Activated naive CD4-positive, alpha-beta T cell treated with anti-CD3 and anti-CD28 coated beads for 36 hours (primary cell): ENCODE data around the gene KPTN. TPM values are rescaled to one million over a fixed set of nuclear protein-coding genes. Genes with fewer than 3 reads are reported as not detected.

Experiments
- total RNA-seq, 2 experiments: library from RNA; stranded (reverse); gene quantifications; one replicate each; pipeline ENCODE4 v1.2.3, GENCODE V29; 2021

Gene KPTN
- total RNA-seq, 2 experiments from 2014 or later = 14.2 to 15.5 TPM

Other genes starting within 250 kb of the KPTN start
- gene CCDC9, start 227.7 kb downstream of the KPTN start, total RNA-seq = 10 to 100 TPM; 43.6 to 47.7 TPM
- gene INAFM1, start 209.3 kb downstream of the KPTN start, total RNA-seq = 10 to 100 TPM; 18.7 to 19.9 TPM
- under 1 TPM in 1 of 2 experiments, not detected in 1; 0.19 TPM for gene C5AR1, start 174.4 kb downstream of the KPTN start, total RNA-seq
- not detected for gene C5AR2, start 152.0 kb downstream of the KPTN start, total RNA-seq
- gene DHX34, start 134.9 kb downstream of the KPTN start, total RNA-seq = 10 to 100 TPM; 11.2 to 11.6 TPM
- not detected for gene MEIS3, start 64.7 kb downstream of the KPTN start, total RNA-seq
- not detected for gene SLC8A2, start 12.3 kb downstream of the KPTN start, total RNA-seq
- gene NAPA, start 30.8 kb upstream of the KPTN start, total RNA-seq = 10 to 100 TPM; 72.5 to 75.1 TPM
- gene ZNF541, start 88.9 kb upstream of the KPTN start, total RNA-seq = under 1 TPM; 0.33 to 0.44 TPM
- gene BICRA, start 124.9 kb upstream of the KPTN start, total RNA-seq = 10 to 100 TPM; 11.2 to 12.5 TPM
- gene EHD2, start 229.2 kb upstream of the KPTN start, total RNA-seq = under 1 TPM; 0.27 to 0.41 TPM